ENCODE data around the gene WAC. TPM values are rescaled to one million over a fixed set of nuclear protein-coding genes. Genes with fewer than 3 reads are reported as not detected.

WAC gene
- total and polyA plus RNA-seq, 9 of the 15 experiments (the other 6 are each of a cell fraction or from before 2014, with no cell fraction given): 24.8 to 123 (median 78.2) TPM

GRCh38 chr10:28496481-28496961 lies 36.4 kb upstream of the WAC start (continued):
- TF ChIP-seq CHAMP1 (IDR thresholded peaks at IDR 0.05) (no peak), ASH1L (IDR thresholded peaks at IDR 0.05; ENCODE audit: borderline replicate concordance, low read depth, partially characterized antibody) (no peak), NR0B1 (IDR thresholded peaks at IDR 0.05; ENCODE audit: partially characterized antibody) (no peak), ZNF280B (CRISPR knock-in tag; IDR thresholded peaks at IDR 0.05) (no peak), ZNF407 (IDR thresholded peaks at IDR 0.05; ENCODE audit: low read depth) (no peak), MNT (conservative IDR thresholded peaks at IDR 0.05) (0 out of 4 replicates have a peak, but pooled peaks of 1 of the 2 experiments have one; percentile 38), JUNB (CRISPR knock-in tag; conservative IDR thresholded peaks at IDR 0.05) (no peak), PHF21A (IDR thresholded peaks at IDR 0.05; ENCODE audit: borderline replicate concordance, low read depth) (no peak), DACH1 (IDR thresholded peaks at IDR 0.05; ENCODE audit: partially characterized antibody) (no peak), IRF2 (CRISPR knock-in tag; IDR thresholded peaks at IDR 0.05) (no peak), PRMT5 (CRISPR knock-in tag; IDR thresholded peaks at IDR 0.05) (no peak), RUNX1 (IDR thresholded peaks at IDR 0.05; ENCODE audit: low read depth) (no peak), EP400 (IDR thresholded peaks at IDR 0.05) (no peak)

Measured in K562 (cell line).